ENCODE results near the gene CCDC197.

CCDC197 gene

DNA sequence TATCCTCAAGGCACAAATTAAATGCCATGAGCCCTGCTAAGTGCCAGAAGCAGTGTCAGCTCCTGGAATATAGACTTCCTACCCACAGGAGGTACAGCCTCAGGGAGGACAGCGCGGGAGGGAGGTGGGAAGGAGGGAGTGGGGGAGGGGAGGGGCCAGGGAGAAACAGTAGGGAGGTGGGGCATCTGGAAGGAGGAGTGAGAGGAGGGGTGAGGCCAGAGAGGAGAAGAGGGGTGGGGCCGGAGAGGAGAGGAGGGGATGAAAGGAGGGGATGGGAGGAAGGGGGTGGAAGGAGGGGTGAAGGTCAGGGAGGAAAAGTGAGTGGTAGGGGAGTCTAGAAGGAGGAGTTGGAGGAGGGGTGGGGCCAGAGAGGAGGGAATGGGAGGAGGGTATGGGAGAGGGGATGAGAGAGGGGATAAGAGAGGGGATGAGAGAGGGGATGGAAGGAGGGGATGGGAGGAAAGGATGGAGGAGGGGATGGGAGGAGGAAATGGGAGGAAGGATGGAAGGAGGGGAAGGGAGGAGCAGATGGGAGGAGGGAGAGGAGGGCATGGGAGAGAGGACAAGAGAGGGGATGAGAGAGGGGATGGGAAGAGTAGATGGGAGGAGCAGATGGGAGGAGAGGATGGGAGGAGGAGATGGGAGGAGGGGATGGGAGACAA, 9.2 kb upstream of the CCDC197 start (continued):
- no peak for TF ChIP-seq ZNF76 (tag by site-specific recombination; IDR thresholded peaks at IDR 0.05; ENCODE audit: borderline replicate concordance, low read depth)
- no peak for TF ChIP-seq ZNF311 (tag by site-specific recombination; IDR thresholded peaks at IDR 0.05; ENCODE audit: borderline replicate concordance)
- TF ChIP-seq ZNF211 (tag by site-specific recombination; IDR thresholded peaks at IDR 0.05; ENCODE audit: low read depth), result no peak
- TF ChIP-seq ZNF707 (tag by site-specific recombination; IDR thresholded peaks at IDR 0.05), result no peak
- no peak for TF ChIP-seq HOXC10 (CRISPR knock-in tag; IDR thresholded peaks at IDR 0.05)
- TF ChIP-seq, protein P1, sequence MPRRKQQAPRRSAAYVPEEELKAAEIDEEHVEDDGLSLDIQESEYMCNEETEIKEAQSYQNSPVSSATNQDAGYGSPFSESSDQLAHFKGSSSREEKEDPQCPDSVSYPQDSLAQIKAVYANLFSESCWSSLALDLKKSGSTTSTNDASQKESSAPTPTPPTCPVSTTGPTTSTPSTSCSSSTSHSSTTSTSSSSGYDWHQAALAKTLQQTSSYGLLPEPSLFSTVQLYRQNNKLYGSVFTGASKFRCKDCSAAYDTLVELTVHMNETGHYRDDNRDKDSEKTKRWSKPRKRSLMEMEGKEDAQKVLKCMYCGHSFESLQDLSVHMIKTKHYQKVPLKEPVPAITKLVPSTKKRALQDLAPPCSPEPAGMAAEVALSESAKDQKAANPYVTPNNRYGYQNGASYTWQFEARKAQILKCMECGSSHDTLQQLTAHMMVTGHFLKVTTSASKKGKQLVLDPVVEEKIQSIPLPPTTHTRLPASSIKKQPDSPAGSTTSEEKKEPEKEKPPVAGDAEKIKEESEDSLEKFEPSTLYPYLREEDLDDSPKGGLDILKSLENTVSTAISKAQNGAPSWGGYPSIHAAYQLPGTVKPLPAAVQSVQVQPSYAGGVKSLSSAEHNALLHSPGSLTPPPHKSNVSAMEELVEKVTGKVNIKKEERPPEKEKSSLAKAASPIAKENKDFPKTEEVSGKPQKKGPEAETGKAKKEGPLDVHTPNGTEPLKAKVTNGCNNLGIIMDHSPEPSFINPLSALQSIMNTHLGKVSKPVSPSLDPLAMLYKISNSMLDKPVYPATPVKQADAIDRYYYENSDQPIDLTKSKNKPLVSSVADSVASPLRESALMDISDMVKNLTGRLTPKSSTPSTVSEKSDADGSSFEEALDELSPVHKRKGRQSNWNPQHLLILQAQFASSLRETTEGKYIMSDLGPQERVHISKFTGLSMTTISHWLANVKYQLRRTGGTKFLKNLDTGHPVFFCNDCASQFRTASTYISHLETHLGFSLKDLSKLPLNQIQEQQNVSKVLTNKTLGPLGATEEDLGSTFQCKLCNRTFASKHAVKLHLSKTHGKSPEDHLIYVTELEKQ (tag by site-specific recombination; IDR thresholded peaks at IDR 0.05; ENCODE audit: borderline replicate concordance), result no peak
- TF ChIP-seq ZFP41 (tag by site-specific recombination; IDR thresholded peaks at IDR 0.05; ENCODE audit: borderline replicate concordance), result no peak
- TF ChIP-seq ZNF530 (tag by site-specific recombination; IDR thresholded peaks at IDR 0.05; ENCODE audit: low read depth), result no peak
- no peak for TF ChIP-seq ZNF335 (tag by site-specific recombination; conservative IDR thresholded peaks at IDR 0.05)
- TF ChIP-seq, protein P2, sequence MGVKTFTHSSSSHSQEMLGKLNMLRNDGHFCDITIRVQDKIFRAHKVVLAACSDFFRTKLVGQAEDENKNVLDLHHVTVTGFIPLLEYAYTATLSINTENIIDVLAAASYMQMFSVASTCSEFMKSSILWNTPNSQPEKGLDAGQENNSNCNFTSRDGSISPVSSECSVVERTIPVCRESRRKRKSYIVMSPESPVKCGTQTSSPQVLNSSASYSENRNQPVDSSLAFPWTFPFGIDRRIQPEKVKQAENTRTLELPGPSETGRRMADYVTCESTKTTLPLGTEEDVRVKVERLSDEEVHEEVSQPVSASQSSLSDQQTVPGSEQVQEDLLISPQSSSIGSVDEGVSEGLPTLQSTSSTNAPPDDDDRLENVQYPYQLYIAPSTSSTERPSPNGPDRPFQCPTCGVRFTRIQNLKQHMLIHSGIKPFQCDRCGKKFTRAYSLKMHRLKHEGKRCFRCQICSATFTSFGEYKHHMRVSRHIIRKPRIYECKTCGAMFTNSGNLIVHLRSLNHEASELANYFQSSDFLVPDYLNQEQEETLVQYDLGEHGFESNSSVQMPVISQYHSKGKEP (tag by site-specific recombination; IDR thresholded peaks at IDR 0.05), result no peak
- no peak for TF ChIP-seq ZNF596 (tag by site-specific recombination; IDR thresholded peaks at IDR 0.05)
- TF ChIP-seq ZNF266 (tag by site-specific recombination; IDR thresholded peaks at IDR 0.05; ENCODE audit: low read depth), result no peak
- TF ChIP-seq, protein P3, sequence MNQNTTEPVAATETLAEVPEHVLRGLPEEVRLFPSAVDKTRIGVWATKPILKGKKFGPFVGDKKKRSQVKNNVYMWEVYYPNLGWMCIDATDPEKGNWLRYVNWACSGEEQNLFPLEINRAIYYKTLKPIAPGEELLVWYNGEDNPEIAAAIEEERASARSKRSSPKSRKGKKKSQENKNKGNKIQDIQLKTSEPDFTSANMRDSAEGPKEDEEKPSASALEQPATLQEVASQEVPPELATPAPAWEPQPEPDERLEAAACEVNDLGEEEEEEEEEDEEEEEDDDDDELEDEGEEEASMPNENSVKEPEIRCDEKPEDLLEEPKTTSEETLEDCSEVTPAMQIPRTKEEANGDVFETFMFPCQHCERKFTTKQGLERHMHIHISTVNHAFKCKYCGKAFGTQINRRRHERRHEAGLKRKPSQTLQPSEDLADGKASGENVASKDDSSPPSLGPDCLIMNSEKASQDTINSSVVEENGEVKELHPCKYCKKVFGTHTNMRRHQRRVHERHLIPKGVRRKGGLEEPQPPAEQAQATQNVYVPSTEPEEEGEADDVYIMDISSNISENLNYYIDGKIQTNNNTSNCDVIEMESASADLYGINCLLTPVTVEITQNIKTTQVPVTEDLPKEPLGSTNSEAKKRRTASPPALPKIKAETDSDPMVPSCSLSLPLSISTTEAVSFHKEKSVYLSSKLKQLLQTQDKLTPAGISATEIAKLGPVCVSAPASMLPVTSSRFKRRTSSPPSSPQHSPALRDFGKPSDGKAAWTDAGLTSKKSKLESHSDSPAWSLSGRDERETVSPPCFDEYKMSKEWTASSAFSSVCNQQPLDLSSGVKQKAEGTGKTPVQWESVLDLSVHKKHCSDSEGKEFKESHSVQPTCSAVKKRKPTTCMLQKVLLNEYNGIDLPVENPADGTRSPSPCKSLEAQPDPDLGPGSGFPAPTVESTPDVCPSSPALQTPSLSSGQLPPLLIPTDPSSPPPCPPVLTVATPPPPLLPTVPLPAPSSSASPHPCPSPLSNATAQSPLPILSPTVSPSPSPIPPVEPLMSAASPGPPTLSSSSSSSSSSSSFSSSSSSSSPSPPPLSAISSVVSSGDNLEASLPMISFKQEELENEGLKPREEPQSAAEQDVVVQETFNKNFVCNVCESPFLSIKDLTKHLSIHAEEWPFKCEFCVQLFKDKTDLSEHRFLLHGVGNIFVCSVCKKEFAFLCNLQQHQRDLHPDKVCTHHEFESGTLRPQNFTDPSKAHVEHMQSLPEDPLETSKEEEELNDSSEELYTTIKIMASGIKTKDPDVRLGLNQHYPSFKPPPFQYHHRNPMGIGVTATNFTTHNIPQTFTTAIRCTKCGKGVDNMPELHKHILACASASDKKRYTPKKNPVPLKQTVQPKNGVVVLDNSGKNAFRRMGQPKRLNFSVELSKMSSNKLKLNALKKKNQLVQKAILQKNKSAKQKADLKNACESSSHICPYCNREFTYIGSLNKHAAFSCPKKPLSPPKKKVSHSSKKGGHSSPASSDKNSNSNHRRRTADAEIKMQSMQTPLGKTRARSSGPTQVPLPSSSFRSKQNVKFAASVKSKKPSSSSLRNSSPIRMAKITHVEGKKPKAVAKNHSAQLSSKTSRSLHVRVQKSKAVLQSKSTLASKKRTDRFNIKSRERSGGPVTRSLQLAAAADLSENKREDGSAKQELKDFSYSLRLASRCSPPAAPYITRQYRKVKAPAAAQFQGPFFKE (tag by site-specific recombination; IDR thresholded peaks at IDR 0.05; ENCODE audit: borderline replicate concordance), result no peak
- TF ChIP-seq, protein P4, sequence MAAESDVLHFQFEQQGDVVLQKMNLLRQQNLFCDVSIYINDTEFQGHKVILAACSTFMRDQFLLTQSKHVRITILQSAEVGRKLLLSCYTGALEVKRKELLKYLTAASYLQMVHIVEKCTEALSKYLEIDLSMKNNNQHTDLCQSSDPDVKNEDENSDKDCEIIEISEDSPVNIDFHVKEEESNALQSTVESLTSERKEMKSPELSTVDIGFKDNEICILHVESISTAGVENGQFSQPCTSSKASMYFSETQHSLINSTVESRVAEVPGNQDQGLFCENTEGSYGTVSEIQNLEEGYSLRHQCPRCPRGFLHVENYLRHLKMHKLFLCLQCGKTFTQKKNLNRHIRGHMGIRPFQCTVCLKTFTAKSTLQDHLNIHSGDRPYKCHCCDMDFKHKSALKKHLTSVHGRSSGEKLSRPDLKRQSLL (tag by site-specific recombination; IDR thresholded peaks at IDR 0.05), result no peak
- TF ChIP-seq ZNF629 (tag by site-specific recombination; IDR thresholded peaks at IDR 0.05), result no peak
- peak; percentile 64 for TF ChIP-seq ZNF366 (tag by site-specific recombination; conservative IDR thresholded peaks at IDR 0.05)
- TF ChIP-seq ZFHX2 (tag by site-specific recombination; conservative IDR thresholded peaks at IDR 0.05), result peak; percentile 35; the same call in 1 of the 2 replicates
- TF ChIP-seq ZNF354C (tag by site-specific recombination; IDR thresholded peaks at IDR 0.05; ENCODE audit: borderline replicate concordance, low read depth), result no peak
- TF ChIP-seq GFI1B (tag by site-specific recombination; IDR thresholded peaks at IDR 0.05), result no peak
- TF ChIP-seq ZNF48 (tag by site-specific recombination; IDR thresholded peaks at IDR 0.05), result no peak
- no peak for TF ChIP-seq GLI4 (tag by site-specific recombination; IDR thresholded peaks at IDR 0.05)
- TF ChIP-seq ZNF514 (tag by site-specific recombination; IDR thresholded peaks at IDR 0.05), result no peak
- no peak for TF ChIP-seq ZSCAN23 (tag by site-specific recombination; IDR thresholded peaks at IDR 0.05)
- no peak for TF ChIP-seq ZNF837 (tag by site-specific recombination; IDR thresholded peaks at IDR 0.05)
- TF ChIP-seq ZBTB1 (tag by site-specific recombination; IDR thresholded peaks at IDR 0.05), result no peak
- TF ChIP-seq OSR2 (tag by site-specific recombination; IDR thresholded peaks at IDR 0.05), result peak; percentile 17; the same call in 1 of the 2 replicates
- no peak for TF ChIP-seq ZNF19 (tag by site-specific recombination; IDR thresholded peaks at IDR 0.05; ENCODE audit: low read depth)
- TF ChIP-seq, protein P5, sequence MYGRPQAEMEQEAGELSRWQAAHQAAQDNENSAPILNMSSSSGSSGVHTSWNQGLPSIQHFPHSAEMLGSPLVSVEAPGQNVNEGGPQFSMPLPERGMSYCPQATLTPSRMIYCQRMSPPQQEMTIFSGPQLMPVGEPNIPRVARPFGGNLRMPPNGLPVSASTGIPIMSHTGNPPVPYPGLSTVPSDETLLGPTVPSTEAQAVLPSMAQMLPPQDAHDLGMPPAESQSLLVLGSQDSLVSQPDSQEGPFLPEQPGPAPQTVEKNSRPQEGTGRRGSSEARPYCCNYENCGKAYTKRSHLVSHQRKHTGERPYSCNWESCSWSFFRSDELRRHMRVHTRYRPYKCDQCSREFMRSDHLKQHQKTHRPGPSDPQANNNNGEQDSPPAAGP (tag by site-specific recombination; IDR thresholded peaks at IDR 0.05), result peak; percentile 94
